Ovary (tissue), 3 donors: Measurements from ENCODE around the gene AFTPH.

Source experiments
- EP300 ChIP-seq: sonication (generic); formaldehyde crosslinking; IDR thresholded peaks from one replicate; pipeline ENCODE4 v1.6.1; 2017; ENCODE audit warnings: antibody characterized with exemption
- POLR2A ChIP-seq: fragments of 450-650 bp; IDR thresholded peaks from one replicate; pipeline ENCODE4 v1.6.1; 2017; ENCODE audit warnings: antibody characterized with exemption, mild to moderate bottlenecking, moderate library complexity
- TF ChIP-seq, protein P1 (sequence below), 3 donors: fragments of 450-650 bp in 2 of 3; fragments of 200-600 bp in 1 of 3; IDR thresholded peaks; one replicate each; pipeline versions ENCODE4 v1.5.1 to v1.8.0; 2016 to 2022; ENCODE audit warnings: antibody characterized with exemption in 3 of 3, mild to moderate bottlenecking in 1 of 3
- donor health status: DM: no; HTN: no; CAD: no.

DNA sequence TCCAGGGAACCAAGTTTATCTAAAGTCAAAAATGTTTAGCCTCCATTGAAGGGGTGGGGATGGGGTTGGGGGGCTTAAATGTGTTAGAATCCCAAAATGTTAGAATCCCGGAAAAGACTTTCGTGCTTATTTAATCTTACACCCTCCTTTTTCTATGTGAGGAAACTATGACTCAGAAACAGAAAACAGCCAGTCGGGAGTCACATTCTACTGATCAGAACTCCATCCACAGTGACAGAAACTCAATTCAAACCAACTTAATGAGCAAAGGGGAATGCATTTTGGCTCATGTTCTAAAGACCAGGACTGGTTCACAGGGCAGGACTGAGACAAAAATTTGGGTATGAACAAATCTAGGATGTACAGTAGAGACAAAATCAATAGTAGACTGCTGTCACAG, 31.9 kb upstream of the AFTPH start:
- TF ChIP-seq, protein P1, sequence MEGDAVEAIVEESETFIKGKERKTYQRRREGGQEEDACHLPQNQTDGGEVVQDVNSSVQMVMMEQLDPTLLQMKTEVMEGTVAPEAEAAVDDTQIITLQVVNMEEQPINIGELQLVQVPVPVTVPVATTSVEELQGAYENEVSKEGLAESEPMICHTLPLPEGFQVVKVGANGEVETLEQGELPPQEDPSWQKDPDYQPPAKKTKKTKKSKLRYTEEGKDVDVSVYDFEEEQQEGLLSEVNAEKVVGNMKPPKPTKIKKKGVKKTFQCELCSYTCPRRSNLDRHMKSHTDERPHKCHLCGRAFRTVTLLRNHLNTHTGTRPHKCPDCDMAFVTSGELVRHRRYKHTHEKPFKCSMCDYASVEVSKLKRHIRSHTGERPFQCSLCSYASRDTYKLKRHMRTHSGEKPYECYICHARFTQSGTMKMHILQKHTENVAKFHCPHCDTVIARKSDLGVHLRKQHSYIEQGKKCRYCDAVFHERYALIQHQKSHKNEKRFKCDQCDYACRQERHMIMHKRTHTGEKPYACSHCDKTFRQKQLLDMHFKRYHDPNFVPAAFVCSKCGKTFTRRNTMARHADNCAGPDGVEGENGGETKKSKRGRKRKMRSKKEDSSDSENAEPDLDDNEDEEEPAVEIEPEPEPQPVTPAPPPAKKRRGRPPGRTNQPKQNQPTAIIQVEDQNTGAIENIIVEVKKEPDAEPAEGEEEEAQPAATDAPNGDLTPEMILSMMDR (IDR thresholded peaks at IDR 0.05) = no peak
- TF ChIP-seq POLR2A (no peak), EP300 (no peak)
